Astrocyte (in vitro differentiated cells and primary cell): ENCODE data around the gene CDC42EP4. TPM values are rescaled to one million over a fixed set of nuclear protein-coding genes. Genes with fewer than 3 reads are reported as not detected.

Experiments used
- DNase-seq: peaks from one replicate; pipeline ENCODE4 v3.0.0-alpha.2; 2010; ENCODE audit warnings: low read depth
- FAIRE-seq: peaks from 2 replicates; lab custom pipeline; 2011; peaks lifted over from hg19 to GRCh38; lab: Jason Lieb, UNC
- H2AFZ ChIP-seq: 2 replicates; pipeline ENCODE4 v1.6.0; 2012; ENCODE audit warnings: low read depth, low read length, inconsistent platforms
- H3K27ac ChIP-seq: 2 replicates; pipeline ENCODE4 v1.5.1; 2011; ENCODE audit warnings: low read depth, low read length, inconsistent platforms
- H3K27me3 ChIP-seq: 2 replicates; pipeline ENCODE4 v1.6.0; 2011; ENCODE audit warnings: low read length, inconsistent platforms; ENCODE audit not compliant: insufficient read depth
- H3K36me3 ChIP-seq: 2 replicates; pipeline ENCODE4 v1.5.1; 2011; ENCODE audit warnings: low read length, inconsistent platforms; ENCODE audit not compliant: insufficient read depth
- H3K4me1 ChIP-seq: 2 replicates; pipeline ENCODE4 v1.5.1; 2011; ENCODE audit warnings: low read length, inconsistent platforms; ENCODE audit not compliant: insufficient read depth
- H3K4me2 ChIP-seq: 2 replicates; pipeline ENCODE4 v1.6.0; 2012; ENCODE audit warnings: low read length, inconsistent platforms
- H3K4me3 ChIP-seq: 2 replicates; pipeline ENCODE4 v1.5.1; 2011; ENCODE audit warnings: low read depth, mild to moderate bottlenecking, low read length, inconsistent platforms; ENCODE audit not compliant: insufficient read depth
- H3K79me2 ChIP-seq: 2 replicates; pipeline ENCODE4 v1.6.0; 2012; ENCODE audit warnings: mild to moderate bottlenecking, low read length, inconsistent platforms; ENCODE audit not compliant: insufficient read depth
- H3K9ac ChIP-seq: 2 replicates; pipeline ENCODE4 v1.6.0; 2012; ENCODE audit warnings: mild to moderate bottlenecking, low read length, inconsistent platforms
- H3K9me3 ChIP-seq: 2 replicates; pipeline ENCODE4 v1.5.1; 2012; ENCODE audit warnings: low read depth, mild to moderate bottlenecking, low read length, inconsistent platforms; ENCODE audit not compliant: insufficient read depth
- H4K20me1 ChIP-seq: 2 replicates; pipeline ENCODE4 v1.6.0; 2012; ENCODE audit warnings: low read length, inconsistent platforms; ENCODE audit not compliant: insufficient read depth
- H3K27ac Mint-ChIP-seq: one replicate; pipeline ENCODE4 v1.8.0; 2021; ENCODE audit warnings: mild to moderate bottlenecking, mixed read lengths; ENCODE audit not compliant: unreplicated experiment
- H3K27me3 Mint-ChIP-seq: one replicate; pipeline ENCODE4 v1.8.0; 2021; ENCODE audit warnings: low read depth, mixed read lengths; ENCODE audit not compliant: unreplicated experiment
- H3K36me3 Mint-ChIP-seq: one replicate; pipeline ENCODE4 v1.8.0; 2021; ENCODE audit warnings: low read depth, mixed read lengths; ENCODE audit not compliant: unreplicated experiment
- H3K4me1 Mint-ChIP-seq: one replicate; pipeline ENCODE4 v1.8.0; 2021; ENCODE audit warnings: low read depth, mixed read lengths; ENCODE audit not compliant: unreplicated experiment
- H3K4me3 Mint-ChIP-seq: one replicate; pipeline ENCODE4 v1.8.0; 2021; ENCODE audit warnings: mild to moderate bottlenecking, moderate library complexity, mixed read lengths; ENCODE audit not compliant: unreplicated experiment
- H3K9me3 Mint-ChIP-seq: one replicate; pipeline ENCODE4 v1.8.0; 2021; ENCODE audit warnings: mild to moderate bottlenecking, mixed read lengths; ENCODE audit not compliant: unreplicated experiment
- EZH2 ChIP-seq: IDR thresholded peaks from 2 replicates; pipeline ENCODE4 v1.6.1; 2012; ENCODE audit warnings: mild to moderate bottlenecking, low read length, inconsistent platforms; ENCODE audit not compliant: insufficient read depth
- total RNA-seq: library from RNA; stranded (reverse); gene quantifications from 2 replicates; pipeline ENCODE4 v1.2.1, GENCODE V29; 2021
- TF ChIP-seq, protein P1 (sequence below): IDR thresholded peaks from 2 replicates; pipeline ENCODE4 v1.5.1; 2011; ENCODE audit warnings: low read depth, mild to moderate bottlenecking, inconsistent platforms, low read length, moderate library complexity; ENCODE audit not compliant: insufficient read depth

Gene CDC42EP4
- total RNA-seq, 1 donor from 2014 or later, result 15.8 TPM

DNA sequence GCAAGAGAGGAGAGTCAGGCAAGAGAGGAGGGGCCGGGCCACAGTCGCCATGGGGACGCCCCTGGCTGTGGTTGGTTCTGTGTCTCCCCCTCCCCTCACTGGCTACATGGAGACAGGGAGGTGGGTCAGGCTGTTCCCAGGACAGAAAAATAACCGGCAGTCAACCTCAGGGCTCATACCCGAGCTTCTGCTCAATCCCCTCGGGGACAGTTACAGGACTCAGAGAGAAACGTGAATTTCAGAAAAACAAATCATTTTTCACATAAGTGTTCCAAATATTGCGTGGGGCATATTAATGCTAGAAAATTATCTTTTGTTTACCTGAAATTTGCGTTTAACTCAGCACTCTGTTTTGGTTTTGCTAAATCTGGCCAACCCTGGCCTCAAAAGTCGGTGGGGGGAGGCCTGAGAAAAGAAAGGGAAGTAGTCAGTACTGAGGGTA is 27.9 kb downstream of the CDC42EP4 start:
- H3K27me3 ChIP-seq, result no peaks in the 10 kb centered on the region
- Mint-ChIP-seq H3K27ac (no peak overlapping the region), H3K27me3 (peaks cover 3% of the 10 kb centered on the region), H3K4me3 (no peak overlapping the region), H3K4me1 (peaks cover 20% of the 10 kb centered on the region), H3K9me3 (no peaks in the 10 kb centered on the region), H3K36me3 (peaks cover 6% of the 10 kb centered on the region)
- TF ChIP-seq EZH2, result no peak
- TF ChIP-seq, protein P1, sequence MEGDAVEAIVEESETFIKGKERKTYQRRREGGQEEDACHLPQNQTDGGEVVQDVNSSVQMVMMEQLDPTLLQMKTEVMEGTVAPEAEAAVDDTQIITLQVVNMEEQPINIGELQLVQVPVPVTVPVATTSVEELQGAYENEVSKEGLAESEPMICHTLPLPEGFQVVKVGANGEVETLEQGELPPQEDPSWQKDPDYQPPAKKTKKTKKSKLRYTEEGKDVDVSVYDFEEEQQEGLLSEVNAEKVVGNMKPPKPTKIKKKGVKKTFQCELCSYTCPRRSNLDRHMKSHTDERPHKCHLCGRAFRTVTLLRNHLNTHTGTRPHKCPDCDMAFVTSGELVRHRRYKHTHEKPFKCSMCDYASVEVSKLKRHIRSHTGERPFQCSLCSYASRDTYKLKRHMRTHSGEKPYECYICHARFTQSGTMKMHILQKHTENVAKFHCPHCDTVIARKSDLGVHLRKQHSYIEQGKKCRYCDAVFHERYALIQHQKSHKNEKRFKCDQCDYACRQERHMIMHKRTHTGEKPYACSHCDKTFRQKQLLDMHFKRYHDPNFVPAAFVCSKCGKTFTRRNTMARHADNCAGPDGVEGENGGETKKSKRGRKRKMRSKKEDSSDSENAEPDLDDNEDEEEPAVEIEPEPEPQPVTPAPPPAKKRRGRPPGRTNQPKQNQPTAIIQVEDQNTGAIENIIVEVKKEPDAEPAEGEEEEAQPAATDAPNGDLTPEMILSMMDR, result no peak
- peaks cover 2% of the 10 kb centered on the region for H3K36me3 ChIP-seq
- H3K9ac ChIP-seq, result no peak overlapping the region
- no peaks in the 10 kb centered on the region for H3K9me3 ChIP-seq
- H2AFZ ChIP-seq, result no peak overlapping the region
- H3K4me1 ChIP-seq, result peaks cover 21% of the 10 kb centered on the region
- H3K4me2 ChIP-seq, result no peak overlapping the region
- DNase-seq (no peak), FAIRE-seq (no peak)
- H3K4me3 ChIP-seq, result no peak overlapping the region
- H3K27ac ChIP-seq, result no peak overlapping the region
- peaks cover 54% of the 10 kb centered on the region for H4K20me1 ChIP-seq
- H3K79me2 ChIP-seq, result peaks cover 39% of the 10 kb centered on the region

DNA sequence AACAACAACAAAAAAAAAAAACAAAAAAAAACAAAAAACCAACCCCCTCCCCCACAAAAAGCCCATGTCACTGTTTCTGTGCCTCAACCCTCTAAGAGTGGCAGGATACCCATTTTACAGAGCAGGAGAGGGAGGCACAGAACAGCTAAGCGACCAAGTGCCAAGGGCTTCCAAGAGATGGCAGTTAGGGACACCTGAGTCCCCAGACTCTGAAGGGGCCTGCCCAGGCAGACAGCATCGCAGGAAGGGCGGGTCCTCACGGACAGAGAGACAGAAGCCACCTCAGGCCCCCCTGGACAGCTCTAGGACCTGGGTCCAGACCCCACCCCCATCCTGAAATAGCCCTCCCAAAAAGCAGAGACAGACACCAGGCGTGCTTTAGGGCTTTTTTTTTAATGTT is 28.6 kb downstream of the CDC42EP4 start:
- peaks cover 2% of the 10 kb centered on the region for H3K36me3 ChIP-seq
- peaks cover 33% of the 10 kb centered on the region for H3K79me2 ChIP-seq
- H3K27me3 Mint-ChIP-seq, result peaks cover 5% of the 10 kb centered on the region

DNA sequence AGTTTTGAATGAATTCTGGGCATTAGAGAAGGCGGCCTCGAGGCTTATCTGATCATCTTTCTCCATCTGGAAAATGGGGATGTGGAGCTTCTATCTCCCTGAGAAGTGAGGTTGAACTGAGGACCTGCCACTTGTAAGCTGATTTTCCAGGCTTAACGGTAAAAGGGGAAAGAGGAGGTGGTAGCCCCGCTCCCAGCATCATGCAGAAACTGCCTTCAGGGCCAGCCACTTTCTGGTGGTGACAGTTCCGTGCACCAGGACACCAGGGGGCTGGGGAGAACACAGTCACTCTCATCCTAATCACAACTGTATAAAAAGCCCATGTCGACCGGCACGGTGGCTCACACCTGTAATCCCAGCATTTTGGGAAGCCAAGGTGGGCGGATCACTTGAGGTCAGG is 29.2 kb downstream of the CDC42EP4 start:
- H3K27ac ChIP-seq, result no peak overlapping the region
- H3K27me3 ChIP-seq, result no peaks in the 10 kb centered on the region
- TF ChIP-seq, protein P1, result no peak
- TF ChIP-seq EZH2, result no peak
- Mint-ChIP-seq H3K4me1 (peaks cover 25% of the 10 kb centered on the region), H3K27ac (no peak overlapping the region), H3K9me3 (no peaks in the 10 kb centered on the region), H3K4me3 (no peak overlapping the region), H3K27me3 (peaks cover 7% of the 10 kb centered on the region), H3K36me3 (peaks cover 3% of the 10 kb centered on the region)
- no peak overlapping the region for H2AFZ ChIP-seq
- H3K9me3 ChIP-seq, result no peaks in the 10 kb centered on the region
- FAIRE-seq, result no peak
- peaks cover 27% of the 10 kb centered on the region for H3K79me2 ChIP-seq
- H3K4me3 ChIP-seq, result no peak overlapping the region
- H3K4me1 ChIP-seq, result peaks cover 17% of the 10 kb centered on the region
- no peak for DNase-seq
- H3K36me3 ChIP-seq, result peaks cover 2% of the 10 kb centered on the region
- H3K4me2 ChIP-seq, result no peak overlapping the region
- no peak overlapping the region for H3K9ac ChIP-seq
- H4K20me1 ChIP-seq, result peaks cover 42% of the 10 kb centered on the region

More for the DNA sequence above, 28.6 kb downstream of the CDC42EP4 start:
- no peak for TF ChIP-seq EZH2
- TF ChIP-seq, protein P1, result no peak
- Histone ChIP-seq H3K4me1 (peaks cover 17% of the 10 kb centered on the region), H3K9me3 (no peaks in the 10 kb centered on the region), H3K9ac (no peak overlapping the region), H3K27ac (no peak overlapping the region), H3K27me3 (no peaks in the 10 kb centered on the region), H4K20me1 (peaks cover 48% of the 10 kb centered on the region), H3K4me2 (no peak overlapping the region), H3K4me3 (no peak overlapping the region), H2AFZ (no peak overlapping the region)
- Mint-ChIP-seq H3K36me3 (peaks cover 6% of the 10 kb centered on the region), H3K4me1 (peaks cover 24% of the 10 kb centered on the region), H3K27ac (peak overlapping the region; percentile 12), H3K4me3 (no peak overlapping the region), H3K9me3 (no peaks in the 10 kb centered on the region)
- FAIRE-seq (no peak), DNase-seq (no peak)
